K562 (cell line): Measurements from ENCODE around the gene SPATA13. TPM values are rescaled to one million over a fixed set of nuclear protein-coding genes. Genes with fewer than 3 reads are reported as not detected.
"Not testable (repeated sequence)": the region's sequence is repeated elsewhere in the genome, so short reads cannot be mapped to it uniquely, and the experiment has no call there.

Experiments used
- ATAC-seq: fragments of 200-7000 bp; cut with Tn5 transposase; 3 replicates; pipeline ENCODE4 v1.9.1; 2020; ENCODE audit warnings: moderate library complexity
- BruUV-seq: library from RNA; stranded (reverse); fragments of 400-500 nt; replicated peaks from 2 replicates; lab custom pipeline; 2021; lab: Mats Ljungman, UMichigan
- CTCF ChIA-PET: fragments of 300-600 bp; formaldehyde crosslinking; extraction: SDS; loops from one replicate; lab custom pipeline; 2021; ENCODE audit warnings: low intra/inter-chr PET ratio; lab: Yijun Ruan, JAX
- POLR2A ChIA-PET: fragments of 300-600, 350-650 bp; sonication (Branson Sonifier 250); formaldehyde crosslinking; extraction: SDS; loops from one replicate; lab custom pipeline; 2021; ENCODE audit warnings: antibody characterized with exemption, inconsistent platforms; lab: Yijun Ruan, JAX
- DNase-seq, 4 experiments: peaks; one replicate each; pipeline versions ENCODE4 v3.0.0 to v3.0.0-alpha.2; 2011 to 2018; ENCODE audit warnings: low spot score in 3 of 4, mixed read lengths in 3 of 4; ENCODE audit errors: extremely low read depth in 1 of 4
- FAIRE-seq: peaks from 2 replicates; lab custom pipeline; 2011; peaks lifted over from hg19 to GRCh38; lab: Jason Lieb, UNC
- H2AFZ ChIP-seq: 2 replicates; pipeline ENCODE4 v1.6.0; 2011; ENCODE audit warnings: low read depth, low read length, control low read depth, inconsistent platforms
- H3K27ac ChIP-seq: fragments of 200-600 bp; 3 replicates; pipeline ENCODE4 v1.8.0; 2011; ENCODE audit warnings: low read depth, mild to moderate bottlenecking, control low read depth, inconsistent platforms, low read length, moderate library complexity, mixed read lengths; ENCODE audit errors: extremely low read depth
- H3K27me3 ChIP-seq, 2 experiments: fragments of 300-600 bp in 1 of 2; 2 replicates in 1 of 2; 3 replicates in 1 of 2; pipeline versions ENCODE4 v1.6.0 to v1.8.0; 2011; ENCODE audit warnings: inconsistent platforms in 2 of 2, low read length in 2 of 2, mild to moderate bottlenecking in 1 of 2, mixed read lengths in 1 of 2, moderate library complexity in 1 of 2; ENCODE audit not compliant: control insufficient read depth in 2 of 2, insufficient read depth in 2 of 2
- H3K36me3 ChIP-seq: fragments of 300-600 bp; 3 replicates; pipeline ENCODE4 v1.8.0; 2011; ENCODE audit warnings: mild to moderate bottlenecking, low read length, inconsistent platforms; ENCODE audit not compliant: control insufficient read depth, insufficient read depth
- H3K4me1 ChIP-seq, 2 experiments: fragments of 200-600 bp in 1 of 2; replicated peaks in 1 of 2; 2 replicates in 1 of 2; 3 replicates in 1 of 2; pipeline versions ENCODE4 v1.5.1 to v1.8.0; 2011; ENCODE audit warnings: inconsistent platforms in 2 of 2, low read length in 2 of 2, mild to moderate bottlenecking in 1 of 2, mixed read lengths in 1 of 2, moderate library complexity in 1 of 2; ENCODE audit not compliant: control insufficient read depth in 2 of 2, insufficient read depth in 2 of 2
- H3K4me2 ChIP-seq: 2 replicates; pipeline ENCODE4 v1.6.1; 2011; ENCODE audit warnings: low read length, control low read depth, inconsistent platforms, mixed read lengths; ENCODE audit not compliant: insufficient read depth
- H3K4me3 ChIP-seq: fragments of 200-600 bp; sonication (generic), shearing (Covaris generic); 2 replicates; pipeline ENCODE4 v1.5.1; 2016; ENCODE audit warnings: control low read depth, inconsistent platforms
- H3K79me2 ChIP-seq: fragments of 200-600 bp; 3 replicates; pipeline ENCODE4 v1.8.0; 2011; ENCODE audit warnings: low read length, inconsistent platforms; ENCODE audit not compliant: control insufficient read depth, insufficient read depth
- H3K9ac ChIP-seq, 2 experiments: 2 replicates each; pipeline versions ENCODE4 v1.6.0 to v1.6.1; 2011; ENCODE audit warnings: low read depth in 2 of 2, low read length in 2 of 2, control low read depth in 1 of 2, inconsistent platforms in 1 of 2, mild to moderate bottlenecking in 1 of 2, mixed read lengths in 1 of 2; ENCODE audit not compliant: insufficient read depth in 1 of 2
- H3K9me1 ChIP-seq: one replicate; pipeline ENCODE4 v1.6.0; 2011; ENCODE audit warnings: inconsistent platforms, mild to moderate bottlenecking, low read length, moderate library complexity; ENCODE audit not compliant: control insufficient read depth, insufficient read depth
- H3K9me3 ChIP-seq: replicated peaks from 2 replicates; pipeline ENCODE4 v1.5.1; 2011; ENCODE audit warnings: low read depth, low read length, inconsistent platforms; ENCODE audit not compliant: control insufficient read depth, insufficient read depth
- H4K20me1 ChIP-seq: replicated peaks from 2 replicates; pipeline ENCODE4 v1.6.1; 2011; ENCODE audit warnings: low read length, inconsistent platforms, mixed read lengths; ENCODE audit not compliant: control insufficient read depth, insufficient read depth
- POLR3A ChIP-seq: IDR thresholded peaks from 2 replicates; pipeline ENCODE4 v1.6.1; 2011; ENCODE audit warnings: borderline replicate concordance, mild to moderate bottlenecking, moderate library complexity; ENCODE audit not compliant: insufficient read length, insufficient read depth; ENCODE audit errors: extremely low read depth
- WGBS: fragments of 100-300 bp; shearing (Covaris generic); methylation state at CpG from one replicate; pipeline ENCODE4 v1.1.6; 2016; ENCODE audit warnings: low coverage, mixed read lengths; ENCODE audit not compliant: insufficient coverage; ENCODE audit errors: missing lambda C conversion rate; 5-methylcytosine and 5-hydroxymethylcytosine counted together
- in situ Hi-C: fragments of 300-500 bp; cut with MboI; formaldehyde crosslinking; loops from 4 replicates; pipeline ENCODE4 v1.15.0; 2018; ENCODE audit warnings: inconsistent platforms, mixed read lengths
- intact Hi-C: fragments of 100-400 bp; cut with micrococcal nuclease; formaldehyde crosslinking; loops from 2 replicates; pipeline ENCODE4 v1.14.2; 2022
- polyA plus RNA-seq, 8 experiments: library from polyadenylated mRNA; depleted of rRNA in 4 of 8; stranded (reverse) in 5 of 8; unstranded in 3 of 8; fragments of >200 nt; fragmentation: Nextera tagmentation in 2 of 8; fragmentation: Illumina TruSeq in 1 of 8; extraction: Ambion mirVana in 2 of 8; extraction: Trizol in 1 of 8; gene quantifications; 2 replicates each; pipeline versions ENCODE4 v1.2.1 to v1.2.3, GENCODE V29; 2011 to 2014; ENCODE audit warnings: inconsistent platforms in 1 of 8, missing spikeins in 1 of 8
- total RNA-seq, 7 experiments: library from RNA; depleted of rRNA in 6 of 7; stranded (reverse); fragments of >200 nt in 6 of 7; fragmentation: Illumina TruSeq in 2 of 7; extraction: Trizol in 2 of 7; gene quantifications; 2 replicates each; pipeline versions ENCODE4 v1.2.1 to v1.2.3, GENCODE V29; 2011 to 2021; ENCODE audit warnings: low replicate concordance in 1 of 7
- TF ChIP-seq, protein P1 (sequence below), 3 experiments: IDR thresholded peaks in 2 of 3; conservative IDR thresholded peaks in 1 of 3; 2 replicates each; pipeline ENCODE4 v1.5.1; 2011 to 2012; ENCODE audit warnings: low read length in 3 of 3, mild to moderate bottlenecking in 3 of 3, control low read depth in 2 of 3, improper control_type of control experiment in 1 of 3, inconsistent platforms in 1 of 3, low read depth in 1 of 3, mixed read lengths in 1 of 3, moderate library complexity in 1 of 3; ENCODE audit not compliant: insufficient read depth in 2 of 3

Gene SPATA13
- total and polyA plus RNA-seq, 9 of the 15 experiments (the other 6 are each of a cell fraction or from before 2014, with no cell fraction given), result 0.08 to 0.99 (median 0.21) TPM; not detected in 2

DNA sequence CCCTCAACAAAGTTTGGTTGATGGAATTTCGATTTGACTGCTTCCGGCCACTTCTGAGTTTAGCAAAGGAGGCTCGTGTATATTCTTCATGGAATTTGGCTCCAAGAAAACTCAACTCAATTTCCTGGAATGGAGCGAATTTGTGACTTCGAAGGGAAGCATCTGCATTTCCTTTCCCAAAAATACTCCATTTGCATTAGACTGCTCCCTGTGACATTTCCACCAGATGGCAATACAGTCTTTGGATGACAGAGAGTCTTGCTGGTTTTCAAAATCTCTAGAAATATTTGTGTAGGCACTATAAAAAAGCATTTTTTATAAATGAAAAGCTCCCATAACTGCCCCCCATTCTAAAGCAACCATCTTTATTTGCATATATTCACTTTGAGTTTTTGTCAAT, 152.9 kb downstream of the SPATA13 start:
- FAIRE-seq, result peak; percentile 54
- no TSS peak for BruUV-seq
- ChIA-PET CTCF (interaction anchor here (0.6 kb wide), 1 partner anchor 110 kb away, joined by 3 read pairs; no protein-coding TSS in a partner anchor), POLR2A (no interaction called here)
- Histone ChIP-seq H3K9ac (no peak overlapping the region), H3K4me1 (no peaks in the 10 kb centered on the region; a peak in 1 of 5 replicates), H3K9me3 (no peaks in the 10 kb centered on the region), H2AFZ (no peak overlapping the region), H3K79me2 (no peaks in the 10 kb centered on the region), H3K27ac (no peak overlapping the region), H3K4me2 (no peak overlapping the region), H3K27me3 (peaks cover 3 to 8% of the 10 kb centered on the region in 2 experiments; a peak in 3 of 5 replicates), H3K4me3 (no peak overlapping the region), H4K20me1 (no peaks in the 10 kb centered on the region), H3K9me1 (no peaks in the 10 kb centered on the region), H3K36me3 (no peaks in the 10 kb centered on the region)
- no peak for ATAC-seq
- in situ Hi-C loops (no loop called here), intact Hi-C loops (no loop called here)
- no peak for DNase-seq
- TF ChIP-seq, protein P1, sequence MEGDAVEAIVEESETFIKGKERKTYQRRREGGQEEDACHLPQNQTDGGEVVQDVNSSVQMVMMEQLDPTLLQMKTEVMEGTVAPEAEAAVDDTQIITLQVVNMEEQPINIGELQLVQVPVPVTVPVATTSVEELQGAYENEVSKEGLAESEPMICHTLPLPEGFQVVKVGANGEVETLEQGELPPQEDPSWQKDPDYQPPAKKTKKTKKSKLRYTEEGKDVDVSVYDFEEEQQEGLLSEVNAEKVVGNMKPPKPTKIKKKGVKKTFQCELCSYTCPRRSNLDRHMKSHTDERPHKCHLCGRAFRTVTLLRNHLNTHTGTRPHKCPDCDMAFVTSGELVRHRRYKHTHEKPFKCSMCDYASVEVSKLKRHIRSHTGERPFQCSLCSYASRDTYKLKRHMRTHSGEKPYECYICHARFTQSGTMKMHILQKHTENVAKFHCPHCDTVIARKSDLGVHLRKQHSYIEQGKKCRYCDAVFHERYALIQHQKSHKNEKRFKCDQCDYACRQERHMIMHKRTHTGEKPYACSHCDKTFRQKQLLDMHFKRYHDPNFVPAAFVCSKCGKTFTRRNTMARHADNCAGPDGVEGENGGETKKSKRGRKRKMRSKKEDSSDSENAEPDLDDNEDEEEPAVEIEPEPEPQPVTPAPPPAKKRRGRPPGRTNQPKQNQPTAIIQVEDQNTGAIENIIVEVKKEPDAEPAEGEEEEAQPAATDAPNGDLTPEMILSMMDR (IDR thresholded peaks at IDR 0.05 in 2 of 3, conservative IDR thresholded peaks at IDR 0.05 in 1 of 3; ENCODE audit: insufficient read depth in 2 of 3, low read depth in 1 of 3, low read length in 3 of 3), result peak in 1 of 3 experiments; percentile 23; a peak in 2 of 6 replicates
- TF ChIP-seq POLR3A, result no peak
- whole genome bisulfite sequencing, result 0% methylated on average over 5 of the region's 5 CpGs

GRCh38 chr13:24317835-24318234, 157.3 kb downstream of the SPATA13 start:
- H3K4me2 ChIP-seq, H3K4me1 ChIP-seq, POLR2A ChIA-PET, DNase-seq, H4K20me1 ChIP-seq, H3K36me3 ChIP-seq, H3K79me2 ChIP-seq, H3K9me3 ChIP-seq, H3K9ac ChIP-seq, in situ Hi-C loops, CTCF ChIA-PET, H2AFZ ChIP-seq, H3K27me3 ChIP-seq, FAIRE-seq, H3K4me3 ChIP-seq, intact Hi-C loops, ATAC-seq, H3K27ac ChIP-seq, H3K9me1 ChIP-seq, BruUV-seq: not testable (repeated sequence)
- no CpG with 5 or more reads among the region's 10 CpGs for WGBS

GRCh38 chr13:24318878-24319277, 158.4 kb downstream of the SPATA13 start:
- WGBS, result 0% methylated on average over 3 of the region's 4 CpGs

More at GRCh38 chr13:24318878-24319277, 158.4 kb downstream of the SPATA13 start:
- H3K27me3 ChIP-seq, H3K79me2 ChIP-seq, BruUV-seq, POLR2A ChIA-PET, ATAC-seq, H3K9me1 ChIP-seq, in situ Hi-C loops, H3K27ac ChIP-seq, H3K9me3 ChIP-seq, H3K4me2 ChIP-seq, DNase-seq, intact Hi-C loops, H3K4me3 ChIP-seq, H4K20me1 ChIP-seq, CTCF ChIA-PET, H2AFZ ChIP-seq, FAIRE-seq, H3K36me3 ChIP-seq, H3K4me1 ChIP-seq, H3K9ac ChIP-seq: not testable (repeated sequence)
